ENCODE results near the gene OSBPL1A. TPM values are rescaled to one million over a fixed set of nuclear protein-coding genes. Genes with fewer than 3 reads are reported as not detected.

OSBPL1A gene
- polyA plus RNA-seq, 1 of the 3 experiments (the other 2 are of a cell fraction): 21.3 TPM

DNA sequence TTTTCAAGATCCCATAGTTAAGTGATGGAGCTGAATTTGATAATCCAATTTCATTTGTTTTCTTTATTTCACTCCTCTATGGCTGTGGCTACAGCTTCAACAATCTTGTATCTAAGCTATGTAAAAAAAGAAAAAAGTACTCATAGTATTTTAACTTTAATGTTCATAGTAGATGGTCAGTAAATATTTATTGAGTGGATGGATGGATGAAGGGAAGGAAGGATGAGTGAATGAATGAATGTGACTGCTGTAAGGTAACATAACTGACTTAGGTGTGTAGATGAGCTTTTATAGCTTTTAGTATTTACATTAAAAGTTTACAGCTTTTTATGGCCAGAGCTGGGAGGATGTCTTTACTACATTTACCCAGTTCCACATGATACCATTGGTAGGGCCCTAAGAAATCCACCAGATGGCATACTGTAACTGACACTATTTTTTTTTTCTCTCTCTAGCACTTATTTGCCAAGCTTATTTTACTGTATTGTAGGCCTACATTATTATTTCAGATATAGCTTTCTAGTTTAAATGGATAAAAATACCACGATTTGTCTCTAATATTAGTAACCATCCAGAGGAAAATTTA, 49.4 kb upstream of the OSBPL1A start:
- H3K27ac ChIP-seq (ENCODE audit: low read depth in 2 of 2, low read length in 1 of 2): no peak overlapping the region
- H2AFZ ChIP-seq (ENCODE audit: low read depth): no peak overlapping the region
- peaks cover 74 to 94% of the 10 kb centered on the region in 2 experiments for H3K36me3 ChIP-seq (replicated peaks in 1 of 2; ENCODE audit: control insufficient read depth in 1 of 2, insufficient read depth in 2 of 2, low read length in 1 of 2)
- DNase-seq: no peak
- H3K4me1 ChIP-seq (ENCODE audit: control insufficient read depth in 1 of 2, insufficient read depth in 2 of 2, low read depth in 1 of 2, low read length in 1 of 2): no peaks in the 10 kb centered on the region
- ChIA-PET CTCF (interaction anchor here (1.0 to 2.3 kb wide), 4 partner anchors 13 to 88 kb away, joined by 3 to 8 read pairs (median 4); no protein-coding TSS in a partner anchor), POLR2A (no interaction called here)
- no peak overlapping the region for H3K9ac ChIP-seq
- H4K20me1 ChIP-seq (ENCODE audit: insufficient read depth): no peaks in the 10 kb centered on the region
- no peak overlapping the region for H3K4me2 ChIP-seq
- H3K4me3 ChIP-seq (ENCODE audit: low read depth in 2 of 2, low read length in 1 of 2): no peak overlapping the region
- WGBS (ENCODE audit: low lambda C conversion rate): 75% methylated on average over 1 of the region's 1 CpG
- no peaks in the 10 kb centered on the region for H3K9me3 ChIP-seq
- TF ChIP-seq SMC3 (IDR thresholded peaks at IDR 0.05; ENCODE audit: low read depth, low read length) (no peak), FOSL2 (IDR thresholded peaks at IDR 0.05; ENCODE audit: borderline replicate concordance, low read depth) (no peak)
- TF ChIP-seq, protein P1, sequence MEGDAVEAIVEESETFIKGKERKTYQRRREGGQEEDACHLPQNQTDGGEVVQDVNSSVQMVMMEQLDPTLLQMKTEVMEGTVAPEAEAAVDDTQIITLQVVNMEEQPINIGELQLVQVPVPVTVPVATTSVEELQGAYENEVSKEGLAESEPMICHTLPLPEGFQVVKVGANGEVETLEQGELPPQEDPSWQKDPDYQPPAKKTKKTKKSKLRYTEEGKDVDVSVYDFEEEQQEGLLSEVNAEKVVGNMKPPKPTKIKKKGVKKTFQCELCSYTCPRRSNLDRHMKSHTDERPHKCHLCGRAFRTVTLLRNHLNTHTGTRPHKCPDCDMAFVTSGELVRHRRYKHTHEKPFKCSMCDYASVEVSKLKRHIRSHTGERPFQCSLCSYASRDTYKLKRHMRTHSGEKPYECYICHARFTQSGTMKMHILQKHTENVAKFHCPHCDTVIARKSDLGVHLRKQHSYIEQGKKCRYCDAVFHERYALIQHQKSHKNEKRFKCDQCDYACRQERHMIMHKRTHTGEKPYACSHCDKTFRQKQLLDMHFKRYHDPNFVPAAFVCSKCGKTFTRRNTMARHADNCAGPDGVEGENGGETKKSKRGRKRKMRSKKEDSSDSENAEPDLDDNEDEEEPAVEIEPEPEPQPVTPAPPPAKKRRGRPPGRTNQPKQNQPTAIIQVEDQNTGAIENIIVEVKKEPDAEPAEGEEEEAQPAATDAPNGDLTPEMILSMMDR (IDR thresholded peaks at IDR 0.05): peak; percentile 35
- H3F3A ChIP-seq (replicated peaks; ENCODE audit: insufficient read depth): no peaks in the 10 kb centered on the region
- no peaks in the 10 kb centered on the region for H3K27me3 ChIP-seq (ENCODE audit: insufficient read depth)
- no peaks in the 10 kb centered on the region for H3K79me2 ChIP-seq (ENCODE audit: insufficient read depth)
- no peaks in the 10 kb centered on the region for H3K9me2 ChIP-seq

DNA sequence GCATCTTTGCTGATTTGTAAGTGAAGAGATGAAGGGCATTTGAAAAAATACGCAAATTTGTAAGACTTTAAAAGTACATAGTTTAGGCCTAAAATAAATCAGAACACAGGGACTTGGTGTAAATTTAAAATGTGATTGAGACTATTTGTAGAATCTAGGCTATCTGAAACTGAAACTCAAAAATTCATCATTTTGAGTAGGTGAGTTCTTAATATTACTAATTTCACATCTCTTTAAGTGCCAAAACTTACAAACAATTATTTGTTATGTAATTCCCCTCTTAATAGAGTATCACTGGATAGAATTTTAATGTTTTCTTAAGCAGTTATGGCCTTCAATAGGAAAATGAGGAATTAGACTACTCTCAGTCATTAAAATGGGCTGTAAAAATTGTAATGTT, 48.8 kb upstream of the OSBPL1A start:
- H3K36me3 ChIP-seq (replicated peaks in 1 of 2; ENCODE audit: control insufficient read depth in 1 of 2, insufficient read depth in 2 of 2, low read length in 1 of 2): peaks cover 77 to 94% of the 10 kb centered on the region in 2 experiments
- CTCF ChIA-PET: interaction anchor here (1.0 to 2.3 kb wide), 3 partner anchors 12 to 87 kb away, joined by 3 to 8 read pairs (median 4); no protein-coding TSS in a partner anchor

DNA sequence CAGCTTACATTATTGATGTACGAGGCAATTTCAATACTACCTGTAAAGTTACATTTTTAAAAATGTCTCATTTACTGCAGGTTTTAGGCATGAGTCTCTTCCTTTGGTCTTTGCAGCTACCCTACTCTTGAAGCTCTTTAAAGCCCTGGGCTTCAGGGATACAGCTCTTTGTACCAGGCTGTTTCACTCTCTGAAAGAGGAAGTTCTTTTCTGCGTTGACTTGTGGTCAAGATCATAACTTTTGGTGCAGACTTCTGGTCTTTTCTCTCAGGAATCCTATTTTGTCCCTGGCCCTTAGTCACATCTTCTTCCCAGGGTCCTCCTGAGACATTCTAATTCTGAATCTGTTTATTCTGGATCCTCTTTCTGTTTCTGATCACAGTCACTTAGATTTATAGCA, 46.2 kb upstream of the OSBPL1A start:
- Histone ChIP-seq H2AFZ (ENCODE audit: low read depth) (no peak overlapping the region), H3K36me3 (replicated peaks in 1 of 2; ENCODE audit: control insufficient read depth in 1 of 2, insufficient read depth in 2 of 2, low read length in 1 of 2) (peaks cover 79 to 80% of the 10 kb centered on the region in 2 experiments), H3F3A (replicated peaks; ENCODE audit: insufficient read depth) (no peaks in the 10 kb centered on the region), H3K9me3 (no peaks in the 10 kb centered on the region), H4K20me1 (ENCODE audit: insufficient read depth) (no peaks in the 10 kb centered on the region), H3K79me2 (ENCODE audit: insufficient read depth) (no peaks in the 10 kb centered on the region), H3K4me2 (no peak overlapping the region), H3K4me3 (ENCODE audit: low read depth in 2 of 2, low read length in 1 of 2) (no peak overlapping the region), H3K9ac (no peak overlapping the region), H3K27me3 (ENCODE audit: insufficient read depth) (no peaks in the 10 kb centered on the region), H3K27ac (ENCODE audit: low read depth in 2 of 2, low read length in 1 of 2) (no peak overlapping the region), H3K9me2 (no peaks in the 10 kb centered on the region), H3K4me1 (ENCODE audit: control insufficient read depth in 1 of 2, insufficient read depth in 2 of 2, low read depth in 1 of 2, low read length in 1 of 2) (no peaks in the 10 kb centered on the region)
- WGBS (ENCODE audit: low lambda C conversion rate): 98% methylated on average over 2 of the region's 2 CpGs
- ChIA-PET CTCF (interaction anchor here (0.9 to 1.3 kb wide), 3 partner anchors 10 to 84 kb away, joined by 3 read pairs; no protein-coding TSS in a partner anchor), POLR2A (no interaction called here)
- DNase-seq: no peak
- TF ChIP-seq, protein P2, sequence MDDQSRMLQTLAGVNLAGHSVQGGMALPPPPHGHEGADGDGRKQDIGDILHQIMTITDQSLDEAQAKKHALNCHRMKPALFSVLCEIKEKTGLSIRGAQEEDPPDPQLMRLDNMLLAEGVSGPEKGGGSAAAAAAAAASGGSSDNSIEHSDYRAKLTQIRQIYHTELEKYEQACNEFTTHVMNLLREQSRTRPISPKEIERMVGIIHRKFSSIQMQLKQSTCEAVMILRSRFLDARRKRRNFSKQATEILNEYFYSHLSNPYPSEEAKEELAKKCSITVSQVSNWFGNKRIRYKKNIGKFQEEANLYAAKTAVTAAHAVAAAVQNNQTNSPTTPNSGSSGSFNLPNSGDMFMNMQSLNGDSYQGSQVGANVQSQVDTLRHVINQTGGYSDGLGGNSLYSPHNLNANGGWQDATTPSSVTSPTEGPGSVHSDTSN (IDR thresholded peaks at IDR 0.05): no peak
- TF ChIP-seq EZH2phosphoT487 (IDR thresholded peaks at IDR 0.05; ENCODE audit: borderline replicate concordance, low read depth): no peak
- TF ChIP-seq TAF1 (IDR thresholded peaks at IDR 0.05; ENCODE audit: borderline replicate concordance, low read depth, low read length): no peak
- TF ChIP-seq, protein P3, sequence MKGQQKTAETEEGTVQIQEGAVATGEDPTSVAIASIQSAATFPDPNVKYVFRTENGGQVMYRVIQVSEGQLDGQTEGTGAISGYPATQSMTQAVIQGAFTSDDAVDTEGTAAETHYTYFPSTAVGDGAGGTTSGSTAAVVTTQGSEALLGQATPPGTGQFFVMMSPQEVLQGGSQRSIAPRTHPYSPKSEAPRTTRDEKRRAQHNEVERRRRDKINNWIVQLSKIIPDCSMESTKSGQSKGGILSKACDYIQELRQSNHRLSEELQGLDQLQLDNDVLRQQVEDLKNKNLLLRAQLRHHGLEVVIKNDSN (IDR thresholded peaks at IDR 0.05; ENCODE audit: borderline replicate concordance, low read depth): no peak
- TF ChIP-seq SIN3A (IDR thresholded peaks at IDR 0.05; ENCODE audit: borderline replicate concordance, low read depth, low read length): no peak

More for the DNA sequence above, 48.8 kb upstream of the OSBPL1A start:
- Histone ChIP-seq H3K9ac (no peak overlapping the region), H3F3A (replicated peaks; ENCODE audit: insufficient read depth) (no peaks in the 10 kb centered on the region), H3K9me2 (no peaks in the 10 kb centered on the region), H3K4me3 (ENCODE audit: low read depth in 2 of 2, low read length in 1 of 2) (no peak overlapping the region), H2AFZ (ENCODE audit: low read depth) (no peak overlapping the region), H4K20me1 (ENCODE audit: insufficient read depth) (no peaks in the 10 kb centered on the region), H3K79me2 (ENCODE audit: insufficient read depth) (no peaks in the 10 kb centered on the region), H3K4me2 (no peak overlapping the region), H3K27ac (ENCODE audit: low read depth in 2 of 2, low read length in 1 of 2) (no peak overlapping the region), H3K4me1 (ENCODE audit: control insufficient read depth in 1 of 2, insufficient read depth in 2 of 2, low read depth in 1 of 2, low read length in 1 of 2) (no peaks in the 10 kb centered on the region), H3K27me3 (ENCODE audit: insufficient read depth) (no peaks in the 10 kb centered on the region), H3K9me3 (no peaks in the 10 kb centered on the region)
- POLR2A ChIA-PET: no interaction called here
- no peak for TF ChIP-seq FOSL2 (IDR thresholded peaks at IDR 0.05; ENCODE audit: borderline replicate concordance, low read depth)
- TF ChIP-seq EZH2phosphoT487 (IDR thresholded peaks at IDR 0.05; ENCODE audit: borderline replicate concordance, low read depth): no peak
- TF ChIP-seq FOXJ3 (CRISPR knock-in tag; IDR thresholded peaks at IDR 0.05): no peak
- 94% methylated on average over 1 of the region's 1 CpG for WGBS (ENCODE audit: low lambda C conversion rate)
- no peak for DNase-seq

Measured in SK-N-SH (cell line).